H1 (cell line): ENCODE measurements around the gene TLR4. TPM values are rescaled to one million over a fixed set of nuclear protein-coding genes. Genes with fewer than 3 reads are reported as not detected.

Experiments
- CTCF ChIA-PET: fragments of 300-600 bp; sonication (Branson Sonifier 250); formaldehyde crosslinking; loops from one replicate; lab custom pipeline; 2021; ENCODE audit not compliant: partially characterized antibody; lab: Charles Lee
- POLR2A ChIA-PET: fragments of 300-600 bp; sonication (Branson Sonifier 250); formaldehyde crosslinking; loops from one replicate; lab custom pipeline; 2021; ENCODE audit warnings: inconsistent platforms; ENCODE audit not compliant: partially characterized antibody; lab: Charles Lee
- DNase-seq, 2 experiments: peaks; one replicate each; pipeline versions ENCODE4 v3.0.0 to v3.0.0-alpha.2; 2010 to 2022; ENCODE audit warnings: low spot score in 2 of 2, low read depth in 1 of 2, mixed read lengths in 1 of 2
- FAIRE-seq: peaks from 2 replicates; lab custom pipeline; 2011; peaks lifted over from hg19 to GRCh38; lab: Jason Lieb, UNC
- H2AFZ ChIP-seq: 2 replicates; pipeline ENCODE4 v1.8.1; 2012; ENCODE audit warnings: low read length, inconsistent platforms
- H2AK5ac ChIP-seq: 2 replicates; pipeline ENCODE4 v1.6.1; 2013; ENCODE audit warnings: low read depth, low read length
- H2BK120ac ChIP-seq: replicated peaks from 2 replicates; pipeline ENCODE3; 2013; ENCODE audit warnings: low read depth, low read length, inconsistent platforms
- H2BK12ac ChIP-seq: 2 replicates; pipeline ENCODE4 v1.6.1; 2013; ENCODE audit warnings: low read depth, low read length
- H2BK15ac ChIP-seq: 2 replicates; pipeline ENCODE4 v1.6.1; 2013; ENCODE audit warnings: low read length
- H2BK20ac ChIP-seq: 2 replicates; pipeline ENCODE4 v1.6.1; 2013; ENCODE audit warnings: low read length
- H2BK5ac ChIP-seq: 2 replicates; pipeline ENCODE4 v1.6.1; 2013; ENCODE audit warnings: low read depth, low read length
- H3K14ac ChIP-seq: 2 replicates; pipeline ENCODE4 v1.6.1; 2013; ENCODE audit warnings: inconsistent platforms; ENCODE audit not compliant: insufficient read length
- H3K18ac ChIP-seq: 2 replicates; pipeline ENCODE4 v1.6.1; 2013; ENCODE audit warnings: low read length; ENCODE audit errors: extremely low read depth
- H3K23ac ChIP-seq: 2 replicates; pipeline ENCODE4 v1.6.1; 2013; ENCODE audit warnings: inconsistent platforms; ENCODE audit not compliant: insufficient read length
- H3K23me2 ChIP-seq: 2 replicates; pipeline ENCODE4 v1.6.1; 2013; ENCODE audit warnings: low read depth, low read length
- H3K27ac ChIP-seq: 2 replicates; pipeline ENCODE4 v1.6.1; 2011; ENCODE audit warnings: low read depth, low read length, inconsistent platforms
- H3K27me3 ChIP-seq, 4 experiments: replicated peaks in 1 of 4; 1 replicate in 1 of 4; 2 replicates in 3 of 4; pipeline versions ENCODE4 v1.6.1 to v1.8.1; 2011 to 2013; ENCODE audit warnings: low read length in 3 of 4, mild to moderate bottlenecking in 3 of 4, inconsistent platforms in 2 of 4, mixed read lengths in 2 of 4, moderate library complexity in 1 of 4; ENCODE audit not compliant: control insufficient read depth in 3 of 4, insufficient read depth in 3 of 4; ENCODE audit errors: extremely low read depth in 1 of 4
- H3K36me3 ChIP-seq, 4 experiments: 2 replicates each; pipeline versions ENCODE4 v1.6.1 to v1.8.1; 2011 to 2013; ENCODE audit warnings: mild to moderate bottlenecking in 4 of 4, low read length in 3 of 4, moderate library complexity in 2 of 4, control low read depth in 1 of 4, inconsistent platforms in 1 of 4; ENCODE audit not compliant: insufficient read depth in 4 of 4, control insufficient read depth in 2 of 4
- H3K4ac ChIP-seq: replicated peaks from 2 replicates; pipeline ENCODE3; 2013; ENCODE audit warnings: low read length, low read depth, mixed read lengths, inconsistent platforms; ENCODE audit not compliant: insufficient read length
- H3K4me1 ChIP-seq, 4 experiments: replicated peaks in 1 of 4; 1 replicate in 1 of 4; 2 replicates in 3 of 4; pipeline versions ENCODE4 v1.6.1 to v1.8.1; 2011 to 2013; ENCODE audit warnings: low read length in 3 of 4, inconsistent platforms in 2 of 4, mixed read lengths in 1 of 4; ENCODE audit not compliant: insufficient read depth in 4 of 4, control insufficient read depth in 3 of 4
- H3K4me2 ChIP-seq, 2 experiments: 2 replicates each; pipeline versions ENCODE4 v1.6.1 to v1.8.1; 2011 to 2013; ENCODE audit warnings: low read depth in 2 of 2, low read length in 2 of 2, control low read depth in 1 of 2, inconsistent platforms in 1 of 2, mild to moderate bottlenecking in 1 of 2; ENCODE audit not compliant: insufficient read depth in 1 of 2
- H3K4me3 ChIP-seq, 4 experiments: fragments of 200-600, 300-600 bp in 1 of 4; sonication (generic), shearing (Covaris generic), sonication (Bioruptor Twin) in 1 of 4; 2 replicates each; pipeline versions ENCODE4 v1.5.1 to v1.8.1; 2011 to 2016; ENCODE audit warnings: low read length in 4 of 4, low read depth in 3 of 4, control low read depth in 2 of 4, inconsistent platforms in 2 of 4, mild to moderate bottlenecking in 2 of 4, mixed read lengths in 1 of 4, moderate library complexity in 1 of 4; ENCODE audit not compliant: insufficient read depth in 2 of 4; ENCODE audit errors: extremely low read depth in 1 of 4
- H3K56ac ChIP-seq: replicated peaks from 2 replicates; pipeline ENCODE3; 2013; ENCODE audit warnings: low read depth, mild to moderate bottlenecking, mixed read lengths, low read length, inconsistent platforms; ENCODE audit not compliant: insufficient read length
- H3K79me1 ChIP-seq: 2 replicates; pipeline ENCODE4 v1.6.1; 2013; ENCODE audit warnings: low read depth, low read length, control low read depth
- H3K79me2 ChIP-seq, 2 experiments: 2 replicates each; pipeline versions ENCODE4 v1.6.1 to v1.8.1; 2012 to 2013; ENCODE audit warnings: low read length in 2 of 2, mild to moderate bottlenecking in 2 of 2, inconsistent platforms in 1 of 2; ENCODE audit not compliant: insufficient read depth in 2 of 2, control insufficient read depth in 1 of 2
- H3K9ac ChIP-seq, 4 experiments: replicated peaks in 1 of 4; 1 replicate in 1 of 4; 2 replicates in 3 of 4; pipeline versions ENCODE4 v1.6.1 to v1.8.1; 2011 to 2013; ENCODE audit warnings: low read depth in 3 of 4, low read length in 3 of 4, control low read depth in 2 of 4, mild to moderate bottlenecking in 2 of 4, moderate library complexity in 2 of 4, inconsistent platforms in 1 of 4; ENCODE audit errors: extremely low read depth in 1 of 4
- H3K9me3 ChIP-seq, 2 experiments: 2 replicates each; pipeline versions ENCODE4 v1.6.1 to v1.8.1; 2012 to 2013; ENCODE audit warnings: mild to moderate bottlenecking in 2 of 2, moderate library complexity in 2 of 2, control low read depth in 1 of 2, inconsistent platforms in 1 of 2, low read depth in 1 of 2, low read length in 1 of 2, mixed read lengths in 1 of 2; ENCODE audit not compliant: insufficient read depth in 2 of 2
- H4K20me1 ChIP-seq, 2 experiments: replicated peaks in 1 of 2; 2 replicates each; pipeline versions ENCODE3 to v1.8.1; 2011 to 2013; ENCODE audit warnings: inconsistent platforms in 2 of 2, low read length in 2 of 2, mild to moderate bottlenecking in 1 of 2; ENCODE audit not compliant: insufficient read depth in 2 of 2, control insufficient read depth in 1 of 2
- H4K5ac ChIP-seq: 2 replicates; pipeline ENCODE4 v1.6.1; 2013; ENCODE audit warnings: low read length, low read depth, mixed read lengths, inconsistent platforms; ENCODE audit not compliant: insufficient read length
- H4K8ac ChIP-seq: 2 replicates; pipeline ENCODE4 v1.8.0; 2013; ENCODE audit warnings: mild to moderate bottlenecking, moderate library complexity, low read length, inconsistent platforms; ENCODE audit not compliant: insufficient read depth; ENCODE audit errors: extremely low read depth
- H4K91ac ChIP-seq: replicated peaks from 2 replicates; pipeline ENCODE3; 2013; ENCODE audit warnings: low read length, mixed read lengths, inconsistent platforms; ENCODE audit not compliant: insufficient read length
- BCL11A ChIP-seq, 2 experiments: IDR thresholded peaks; one replicate each; pipeline ENCODE4 v1.6.1; 2011; ENCODE audit warnings: low read depth in 2 of 2, low read length in 2 of 2, mild to moderate bottlenecking in 2 of 2
- HDAC2 ChIP-seq, 2 experiments: fragments of 300-600 bp in 1 of 2; sonication (generic) in 1 of 2; IDR thresholded peaks; 2 replicates each; pipeline ENCODE4 v1.6.1; 2011 to 2012; ENCODE audit warnings: low read depth in 2 of 2, low read length in 2 of 2, mild to moderate bottlenecking in 2 of 2, moderate library complexity in 2 of 2, borderline replicate concordance in 1 of 2, inconsistent platforms in 1 of 2
- POLR2AphosphoS5 ChIP-seq: IDR thresholded peaks from 2 replicates; pipeline ENCODE4 v1.6.1; 2011; ENCODE audit warnings: low read depth, low read length
- SP2 ChIP-seq: IDR thresholded peaks from 2 replicates; pipeline ENCODE4 v1.6.1; 2012; ENCODE audit warnings: mild to moderate bottlenecking, low read length, inconsistent platforms
- SUZ12 ChIP-seq: fragments of 200-600 bp; sonication (generic); IDR thresholded peaks from 2 replicates; pipeline ENCODE4 v1.6.1; 2012; ENCODE audit warnings: mild to moderate bottlenecking, inconsistent platforms, low read length, moderate library complexity, mixed read lengths
- TAF7 ChIP-seq: optimal IDR thresholded peaks from 2 replicates; pipeline ENCODE3; 2011; ENCODE audit warnings: low read depth, mild to moderate bottlenecking, inconsistent platforms, low read length, moderate library complexity, borderline replicate concordance
- WGBS, 2 experiments: shearing (Covaris generic) in 1 of 2; methylation state at CpG; one replicate each; pipeline versions ENCODE4 v1.1.6 to v1.1.7; 2013 to 2015; ENCODE audit warnings: low lambda C conversion rate in 2 of 2, mixed read lengths in 2 of 2, inconsistent platforms in 1 of 2, low coverage in 1 of 2, missing lambda C conversion rate in 1 of 2; ENCODE audit not compliant: insufficient replicate concordance in 2 of 2, insufficient coverage in 1 of 2, insufficient read length in 1 of 2; ENCODE audit errors: extremely low coverage in 1 of 2, missing lambda C conversion rate in 1 of 2; 5-methylcytosine and 5-hydroxymethylcytosine counted together
- polyA plus RNA-seq, 7 experiments: library from polyadenylated mRNA; depleted of rRNA in 3 of 7; stranded (reverse) in 5 of 7; unstranded in 2 of 7; fragments of >200 nt in 5 of 7; fragments of 200-250 nt in 2 of 7; gene quantifications; 1 replicate in 5 of 7; 2 replicates in 1 of 7; 4 replicates in 1 of 7; pipeline versions ENCODE4 v1.2.1 to v1.2.3, GENCODE V29; 2011 to 2013; ENCODE audit warnings: missing spikeins in 2 of 7, mixed read lengths in 2 of 7
- total RNA-seq: library from RNA; stranded (reverse); fragmentation: NEBNext Ultra II Directional; extraction: Animal tissue kit (Norgen Biotek cat#: 25700); gene quantifications from 2 replicates; pipeline ENCODE4 v1.2.1, GENCODE V29; 2021

Gene TLR4
- total and polyA plus RNA-seq, 2 of the 8 experiments (the other 6 are each of a cell fraction or from before 2014, with no cell fraction given): 0.02 to 0.17 TPM

DNA sequence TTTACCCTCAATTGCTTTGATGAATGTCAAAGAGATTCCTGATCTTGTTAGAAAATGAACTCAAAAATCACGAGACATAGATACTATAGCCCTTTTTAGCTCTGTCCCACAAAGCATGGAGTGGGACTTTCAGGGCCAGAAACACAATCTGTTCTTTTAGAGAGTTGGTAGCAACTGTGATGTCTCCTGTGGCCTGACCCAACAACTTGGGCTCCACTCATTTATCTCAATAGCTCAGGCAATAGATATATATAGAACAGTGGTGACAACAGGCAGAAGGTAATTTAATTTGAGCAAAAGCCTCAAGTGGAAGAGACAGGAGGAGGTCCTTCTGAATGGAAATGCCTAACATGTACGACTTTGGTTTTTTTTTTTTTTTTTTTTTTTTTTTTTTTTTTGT, 25.2 kb downstream of the TLR4 start:
- no peak overlapping the region for H3K18ac ChIP-seq
- no peak overlapping the region for H4K5ac ChIP-seq
- no peak for FAIRE-seq
- no peaks in the 10 kb centered on the region for H4K20me1 ChIP-seq
- H3K9me3 ChIP-seq: no peaks in the 10 kb centered on the region
- TF ChIP-seq HDAC2 (IDR thresholded peaks at IDR 0.05; ENCODE audit: borderline replicate concordance in 1 of 2, low read depth in 2 of 2, low read length in 2 of 2) (no peak), SUZ12 (no peak), POLR2AphosphoS5 (no peak), SP2 (no peak), BCL11A (IDR thresholded peaks at IDR 0.05; ENCODE audit: low read depth in 2 of 2, low read length in 2 of 2) (no peak), TAF7 (no peak)
- no peak overlapping the region for H3K56ac ChIP-seq
- H3K79me2 ChIP-seq: no peaks in the 10 kb centered on the region
- H3K23me2 ChIP-seq: no peaks in the 10 kb centered on the region
- no peak for DNase-seq
- no peak overlapping the region for H2BK20ac ChIP-seq
- peaks cover 0 to 3% (median 0%) of the 10 kb centered on the region in 4 experiments; a peak in 2 of 7 replicates for H3K4me1 ChIP-seq
- H2BK120ac ChIP-seq: no peak overlapping the region
- H4K91ac ChIP-seq: no peak overlapping the region
- no peak overlapping the region for H2BK15ac ChIP-seq
- no peak overlapping the region for H3K23ac ChIP-seq
- H3K27ac ChIP-seq: no peak overlapping the region
- no peak overlapping the region for H4K8ac ChIP-seq
- ChIA-PET POLR2A (no interaction called here), CTCF (no interaction called here)
- no peaks in the 10 kb centered on the region for H3K36me3 ChIP-seq
- H3K14ac ChIP-seq: no peak overlapping the region
- H2AFZ ChIP-seq: peak overlapping the region; percentile 13; the same call in 1 of the 2 replicates
- no peak overlapping the region for H3K4ac ChIP-seq
- H3K9ac ChIP-seq: no peak overlapping the region
- H3K4me3 ChIP-seq: no peak overlapping the region
- H2BK12ac ChIP-seq: no peak overlapping the region
- 85% methylated on average over 2 of the region's 2 CpGs; no CpG with 5 or more reads in 1 of the 2 experiments for WGBS, 2 experiments
- H2AK5ac ChIP-seq: no peak overlapping the region
- H3K79me1 ChIP-seq: no peaks in the 10 kb centered on the region
- H3K4me2 ChIP-seq: no peak overlapping the region
- H3K27me3 ChIP-seq: no peaks in the 10 kb centered on the region
- no peak overlapping the region for H2BK5ac ChIP-seq
